GM20431 (cell line): ENCODE data around the gene GRWD1.

Experiments used
- in situ Hi-C: fragments of 300-500 bp; cut with MseI, MboI; formaldehyde crosslinking; loops from one replicate; pipeline ENCODE4 v1.15.0; 2020; ENCODE audit warnings: low sequenced_read_pairs; ENCODE audit not compliant: unreplicated experiment

Gene GRWD1

GRCh38 chr19:48455171-48455907 lies 9.6 kb downstream of the GRWD1 start, which contains the start of gene KCNJ14:
TSS of gene KCNJ14 (plus strand) at chr19:48455574. CDS start at chr19:48461725, 6,151 bp downstream.
- in situ Hi-C loops = no loop called here

- in situ Hi-C loops = no loop called here
These were observed 10.3 kb downstream of the GRWD1 start for GRCh38 chr19:48455908-48456562.

DNA sequence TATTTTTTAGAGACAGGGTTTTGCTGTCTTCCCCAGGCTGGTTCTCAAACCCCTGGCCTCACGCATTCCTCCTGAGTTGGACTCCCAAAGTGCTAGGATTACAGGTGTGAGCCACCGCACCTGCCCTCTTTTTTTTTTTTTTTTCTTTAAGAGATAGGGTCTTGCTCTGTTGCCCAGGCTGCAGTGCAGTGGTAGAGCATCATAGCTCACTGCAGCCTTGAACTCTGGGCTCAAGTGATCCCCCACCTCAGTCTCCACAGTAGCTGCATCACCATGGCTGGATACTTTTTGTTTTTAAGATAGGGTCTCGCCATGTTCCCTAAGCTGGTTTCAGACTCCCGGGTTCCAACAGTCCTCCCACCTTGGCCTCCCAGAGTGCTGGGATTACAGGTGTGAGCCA lies 11.1 kb downstream of the GRWD1 start:
- in situ Hi-C loops = no loop called here

- in situ Hi-C loops = no loop called here
These were observed 12.2 kb downstream of the GRWD1 start for GRCh38 chr19:48458016-48458415.

DNA sequence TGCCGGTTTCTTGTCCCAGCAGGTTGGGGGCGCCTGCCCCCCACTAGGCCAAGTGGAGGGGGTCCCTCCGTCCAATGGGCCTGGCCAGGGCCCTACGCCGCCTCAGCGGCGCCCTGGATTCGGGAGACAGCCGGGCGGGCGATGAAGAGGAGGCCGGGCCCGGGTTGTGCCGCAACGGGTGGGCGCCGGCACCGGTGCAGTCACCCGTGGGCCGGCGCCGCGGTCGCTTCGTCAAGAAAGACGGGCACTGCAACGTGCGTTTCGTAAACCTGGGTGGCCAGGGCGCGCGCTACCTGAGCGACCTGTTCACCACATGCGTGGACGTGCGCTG lies 15.8 kb downstream of the GRWD1 start:
- in situ Hi-C loops = no loop called here

- in situ Hi-C loops = no loop called here
These were observed 16.3 kb downstream of the GRWD1 start for GRCh38 chr19:48461982-48462655.

DNA sequence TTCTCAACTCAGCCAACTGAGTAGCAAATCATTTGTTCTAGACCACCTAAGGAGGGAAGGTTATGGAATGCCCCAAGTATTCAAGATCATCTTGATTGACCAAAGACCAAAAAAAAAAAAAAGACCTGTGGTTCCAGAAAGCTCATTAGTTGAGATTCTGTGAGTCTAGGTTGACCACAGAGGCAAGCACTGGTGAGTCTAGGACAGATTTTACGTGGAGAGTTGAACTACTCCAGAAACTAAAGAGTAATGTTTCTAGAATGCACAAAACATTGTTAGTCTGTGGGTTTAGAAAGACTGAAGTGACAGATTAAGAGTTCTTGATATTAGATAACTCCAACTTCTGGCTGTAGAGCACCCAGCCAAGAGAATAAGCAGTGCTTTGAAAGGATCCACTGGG lies 19.4 kb downstream of the GRWD1 start:
- in situ Hi-C loops = no loop called here

DNA sequence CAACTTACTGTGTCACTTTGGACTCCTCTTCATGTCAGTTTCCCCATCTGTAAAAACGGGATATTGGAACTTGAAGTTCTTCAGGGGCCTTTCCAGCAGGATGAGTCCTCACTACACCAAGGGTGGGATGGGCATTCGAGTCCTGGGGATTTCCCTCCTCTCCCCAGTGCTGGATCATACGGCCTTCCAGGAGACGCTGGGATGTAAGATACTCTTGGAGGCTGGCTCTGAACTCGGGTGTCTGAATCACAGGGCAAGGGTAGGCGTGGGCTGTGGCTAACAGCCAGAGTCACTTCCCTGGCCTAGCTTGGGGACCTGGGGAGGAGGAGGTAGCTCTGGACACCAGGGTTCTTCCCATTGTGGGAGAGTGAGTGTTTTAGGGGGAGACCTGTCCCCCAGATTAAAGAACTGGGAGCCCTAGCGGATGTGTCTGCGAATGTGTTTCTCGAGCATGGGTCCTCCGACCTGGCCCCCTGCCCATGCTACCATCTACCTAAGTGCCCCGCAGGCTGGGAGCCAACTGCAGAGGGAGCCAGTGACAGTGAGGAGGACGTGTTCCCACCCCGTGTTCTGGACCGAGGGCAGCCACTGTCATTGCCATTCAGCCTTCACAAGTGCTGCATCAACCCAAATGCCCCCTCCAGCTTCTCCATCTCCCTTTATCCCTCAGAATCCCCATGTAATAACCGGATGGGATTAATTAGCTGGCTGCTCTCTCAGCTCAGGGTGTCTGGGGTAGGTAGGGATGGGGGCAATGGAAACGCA lies 21.0 kb downstream of the GRWD1 start:
- in situ Hi-C loops = no loop called here

- in situ Hi-C loops = no loop called here
These were observed 23.0 kb downstream of the GRWD1 start for GRCh38 chr19:48468772-48469288.

- in situ Hi-C loops = no loop called here
These were observed 23.6 kb downstream of the GRWD1 start, which contains the start of gene CYTH2 for GRCh38 chr19:48469289-48469881. TSS of gene CYTH2 (plus strand) at chr19:48469369. CDS start at chr19:48469508, 139 bp downstream.

- in situ Hi-C loops = no loop called here
These were observed 24.3 kb downstream of the GRWD1 start for GRCh38 chr19:48469934-48470680.

DNA sequence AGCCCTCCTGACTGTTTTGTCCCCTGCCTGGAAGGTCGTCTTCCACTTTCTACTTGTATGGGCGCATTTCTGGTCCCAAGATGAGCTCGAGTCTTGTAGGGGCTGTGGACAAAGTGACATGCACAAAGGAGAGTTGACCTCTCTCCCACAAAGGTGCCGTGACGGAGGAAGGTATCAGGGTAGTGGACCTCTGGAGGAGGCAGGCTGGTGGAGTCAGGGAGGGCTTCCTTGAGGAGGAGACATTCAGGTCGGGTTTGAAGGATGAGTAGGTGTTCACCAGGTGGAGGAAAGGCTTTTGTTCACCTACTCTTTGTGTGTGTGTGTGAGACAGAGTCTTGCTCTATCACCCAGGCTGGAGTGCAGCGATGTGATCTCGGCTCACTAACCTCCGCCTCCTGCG lies 25.1 kb downstream of the GRWD1 start:
- in situ Hi-C loops = no loop called here

- in situ Hi-C loops = no loop called here
These were observed 26.1 kb downstream of the GRWD1 start for GRCh38 chr19:48471836-48472235.

GRCh38 chr19:48473161-48473966 lies 27.6 kb downstream of the GRWD1 start:
- in situ Hi-C loops = no loop called here

GRCh38 chr19:48474084-48474592 lies 28.4 kb downstream of the GRWD1 start:
- in situ Hi-C loops = no loop called here

GRCh38 chr19:48475369-48476068 lies 29.7 kb downstream of the GRWD1 start:
- in situ Hi-C loops = no loop called here

DNA sequence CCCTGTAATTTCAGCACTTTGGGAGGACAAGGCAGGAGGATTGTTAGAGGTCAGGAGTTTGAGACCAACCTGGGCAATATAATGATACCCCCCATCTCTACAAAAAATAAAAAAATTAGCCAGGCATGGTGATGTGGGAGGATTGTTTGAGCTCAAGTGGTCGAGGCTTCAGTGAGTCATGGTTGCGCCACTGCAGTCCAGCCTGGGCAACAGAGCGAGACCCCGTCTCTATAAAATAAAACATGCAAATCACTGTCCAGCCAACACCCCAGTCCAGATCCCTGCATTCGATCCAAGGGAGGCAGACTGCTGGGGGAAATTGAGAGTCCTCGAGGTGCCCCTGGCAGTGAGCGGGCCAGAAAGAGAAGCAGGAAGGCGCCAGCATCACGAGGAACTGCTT lies 30.4 kb downstream of the GRWD1 start:
- in situ Hi-C loops = no loop called here
